Epithelial cell of proximal tubule (primary cell): ENCODE data around the gene PDIA5. TPM values are rescaled to one million over a fixed set of nuclear protein-coding genes. Genes with fewer than 3 reads are reported as not detected.

ENCODE experiments used
- DNase-seq: peaks from one replicate; pipeline ENCODE4 v3.0.0-alpha.2; 2011; ENCODE audit warnings: low read depth
- H3K4me3 ChIP-seq: 2 replicates; pipeline ENCODE4 v1.5.1; 2011; ENCODE audit warnings: low read depth, mild to moderate bottlenecking, low read length
- total RNA-seq: library from RNA; depleted of rRNA; stranded (reverse); fragments of >200 nt; gene quantifications from 2 replicates; pipeline ENCODE4 v1.2.3, GENCODE V29; 2015
- TF ChIP-seq, protein P1 (sequence below): conservative IDR thresholded peaks from 2 replicates; pipeline ENCODE4 v1.5.1; 2012; ENCODE audit warnings: low read depth, mild to moderate bottlenecking, low read length

The PDIA5 gene
- total RNA-seq, 1 donor from 2014 or later = 29.4 TPM

DNA sequence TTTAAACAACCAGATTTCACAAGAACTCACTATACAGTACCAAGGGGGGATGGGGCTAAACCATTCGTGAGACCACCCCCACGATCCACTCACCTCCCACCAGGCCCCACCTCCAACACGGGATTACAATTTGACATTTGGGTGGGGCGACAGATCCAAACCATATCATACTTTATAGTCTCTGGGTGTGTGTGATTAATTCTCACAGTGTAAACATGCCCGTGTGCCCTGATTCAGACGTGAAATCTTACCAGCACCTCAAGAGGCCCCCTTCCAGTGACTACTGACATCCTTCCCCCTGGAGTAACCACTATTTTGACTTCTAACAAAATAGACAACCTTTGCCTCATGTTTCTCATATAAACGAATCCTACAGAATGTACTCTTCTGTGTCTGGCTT lies 5.0 kb upstream of the PDIA5 start:
- TF ChIP-seq, protein P1, sequence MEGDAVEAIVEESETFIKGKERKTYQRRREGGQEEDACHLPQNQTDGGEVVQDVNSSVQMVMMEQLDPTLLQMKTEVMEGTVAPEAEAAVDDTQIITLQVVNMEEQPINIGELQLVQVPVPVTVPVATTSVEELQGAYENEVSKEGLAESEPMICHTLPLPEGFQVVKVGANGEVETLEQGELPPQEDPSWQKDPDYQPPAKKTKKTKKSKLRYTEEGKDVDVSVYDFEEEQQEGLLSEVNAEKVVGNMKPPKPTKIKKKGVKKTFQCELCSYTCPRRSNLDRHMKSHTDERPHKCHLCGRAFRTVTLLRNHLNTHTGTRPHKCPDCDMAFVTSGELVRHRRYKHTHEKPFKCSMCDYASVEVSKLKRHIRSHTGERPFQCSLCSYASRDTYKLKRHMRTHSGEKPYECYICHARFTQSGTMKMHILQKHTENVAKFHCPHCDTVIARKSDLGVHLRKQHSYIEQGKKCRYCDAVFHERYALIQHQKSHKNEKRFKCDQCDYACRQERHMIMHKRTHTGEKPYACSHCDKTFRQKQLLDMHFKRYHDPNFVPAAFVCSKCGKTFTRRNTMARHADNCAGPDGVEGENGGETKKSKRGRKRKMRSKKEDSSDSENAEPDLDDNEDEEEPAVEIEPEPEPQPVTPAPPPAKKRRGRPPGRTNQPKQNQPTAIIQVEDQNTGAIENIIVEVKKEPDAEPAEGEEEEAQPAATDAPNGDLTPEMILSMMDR = no peak
- H3K4me3 ChIP-seq = no peak overlapping the region
- no peak for DNase-seq

DNA sequence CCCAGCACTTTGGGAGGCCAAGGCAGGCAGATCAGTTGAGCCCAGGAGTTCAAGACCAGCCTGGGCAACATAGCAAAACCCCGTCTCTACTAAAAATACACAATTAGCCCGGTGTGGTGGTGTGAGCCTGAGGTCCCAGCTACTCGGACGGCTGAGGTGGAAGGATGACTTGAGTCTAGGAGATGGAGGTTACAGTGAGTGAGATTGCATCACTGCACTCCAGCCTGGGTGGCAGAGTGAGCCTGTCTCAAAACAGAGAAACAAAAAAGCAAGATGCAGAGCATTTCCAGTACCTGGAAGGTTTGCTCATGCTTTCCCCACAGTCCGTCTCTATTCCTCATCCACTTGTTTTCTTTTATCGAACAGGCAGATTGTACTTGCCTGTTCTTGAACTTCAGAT lies 3.8 kb upstream of the PDIA5 start:
- H3K4me3 ChIP-seq = no peak overlapping the region
- no peak for DNase-seq
- TF ChIP-seq, protein P1 = no peak

DNA sequence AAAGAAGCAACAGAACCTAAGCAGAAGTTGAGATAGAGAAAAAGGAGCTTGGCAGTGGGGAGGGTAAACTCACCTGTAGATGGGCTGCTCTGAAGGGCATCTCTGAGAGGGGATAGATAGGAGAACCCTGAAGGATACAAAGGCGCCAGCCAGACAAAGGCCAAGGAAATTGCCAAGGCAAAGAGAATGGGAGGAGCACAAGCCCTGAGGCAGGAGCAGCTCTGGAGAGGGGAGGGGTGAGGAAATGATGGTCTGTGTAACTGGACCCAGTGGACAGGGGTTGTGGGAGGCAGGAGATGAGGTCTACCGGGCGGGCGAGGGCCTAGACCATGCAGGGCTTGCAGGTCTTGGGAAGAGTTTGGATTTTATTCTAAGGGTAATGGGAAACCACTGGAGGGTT lies 2.3 kb upstream of the PDIA5 start:
- DNase-seq = no peak
- TF ChIP-seq, protein P1 = no peak
- H3K4me3 ChIP-seq = no peak overlapping the region

DNA sequence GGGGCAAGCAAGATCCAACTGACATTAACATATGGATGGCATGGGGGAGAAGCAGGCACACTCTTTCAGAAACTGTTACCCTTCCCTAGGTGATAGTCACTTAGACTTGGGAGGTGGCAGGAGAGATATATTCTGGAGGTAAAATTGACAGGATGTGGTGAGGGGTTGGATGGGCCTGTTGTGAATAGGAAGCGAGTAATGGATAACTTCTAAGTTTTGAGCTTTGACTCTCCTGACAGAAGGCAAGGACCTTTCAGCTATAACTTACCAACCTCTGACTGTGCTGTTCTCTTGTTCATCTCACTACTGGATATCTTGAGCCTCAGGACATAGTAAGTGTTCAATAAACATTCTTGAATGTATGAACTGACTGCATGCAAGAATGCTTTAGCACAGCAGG lies 1.9 kb upstream of the PDIA5 start:
- H3K4me3 ChIP-seq = no peak overlapping the region
- TF ChIP-seq, protein P1 = no peak
- DNase-seq = no peak

DNA sequence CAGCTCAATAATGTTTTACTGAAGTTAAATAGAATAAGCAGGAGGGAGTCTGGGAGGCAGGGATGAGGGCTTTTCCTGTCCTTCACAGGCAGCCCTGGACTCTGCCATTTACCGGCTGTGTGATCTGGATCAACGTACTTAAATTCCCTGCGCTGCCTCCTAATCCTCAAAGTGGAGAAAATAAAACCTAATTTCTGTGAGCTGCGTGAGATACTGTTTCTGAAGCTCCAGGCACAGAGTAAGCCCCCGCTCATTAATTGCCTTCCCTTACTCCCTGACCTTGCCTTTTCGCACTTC lies 278 bp upstream of the PDIA5 start:
- peak overlapping the region; percentile 97 for H3K4me3 ChIP-seq
- DNase-seq = no peak
- TF ChIP-seq, protein P1 = no peak

DNA sequence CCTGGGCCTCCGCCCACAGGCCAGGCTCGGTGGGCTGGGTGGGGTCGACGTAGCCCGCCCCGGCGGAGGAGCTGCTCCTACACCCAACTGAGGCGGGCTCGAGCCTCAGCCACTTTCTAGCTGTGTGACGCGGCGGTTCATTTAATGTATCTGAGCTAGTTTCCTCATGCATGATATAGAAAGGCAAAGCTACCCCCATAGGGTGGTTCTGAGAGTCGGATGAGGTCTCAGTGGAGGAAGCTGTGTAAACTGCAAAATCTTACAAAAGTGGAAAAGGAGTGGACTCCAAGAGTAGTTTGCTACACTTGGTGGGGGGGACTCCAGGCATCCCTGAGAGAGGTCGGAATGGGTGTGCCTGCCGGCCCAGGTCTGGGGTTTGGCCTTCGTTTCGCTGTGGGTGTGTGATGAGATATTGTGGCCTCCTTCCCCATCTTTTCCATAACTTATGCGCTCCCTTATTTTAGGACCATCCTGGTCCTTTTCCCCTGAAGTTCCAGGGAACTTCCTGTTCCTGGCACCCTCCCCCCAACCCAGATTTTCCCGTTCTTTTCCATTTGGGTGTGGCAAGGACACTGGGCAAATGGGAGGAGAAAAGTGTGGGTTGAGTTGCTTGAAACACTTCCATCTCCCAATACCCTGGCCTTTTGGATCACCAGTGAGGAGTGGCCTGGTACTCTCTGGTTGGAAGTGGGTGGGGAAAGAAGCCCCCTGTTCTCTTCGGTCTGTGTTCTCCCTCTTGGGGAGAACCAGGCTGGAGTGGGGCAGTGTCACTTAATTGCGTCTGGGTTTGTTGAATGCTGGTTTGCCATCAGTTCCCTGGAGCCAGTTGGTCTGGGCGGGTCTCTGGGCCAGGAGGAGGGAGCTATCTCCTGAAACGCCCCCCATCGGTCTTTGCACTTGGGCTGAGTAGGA lies 1.1 kb downstream of the PDIA5 start:
- DNase-seq = no peak
- peak overlapping the region; percentile 97 for H3K4me3 ChIP-seq
- TF ChIP-seq, protein P1 = no peak
